Stimulated activated CD4-positive, alpha-beta T cell treated with anti-CD3 and anti-CD28 coated beads, Interleukin-1b, Interleukin-23, amount 100 ng/mL, for 1 hour (primary cell): ENCODE data around the gene LSS.
"Not testable (repeated sequence)": the region's sequence is repeated elsewhere in the genome, so short reads cannot be mapped to it uniquely, and the experiment has no call there.

Experiments used
- DNase-seq, 2 donors: peaks; one replicate each; pipeline ENCODE4 v3.0.0-alpha.2; 2020; ENCODE audit warnings: low read depth in 2 of 2

Gene LSS

DNA sequence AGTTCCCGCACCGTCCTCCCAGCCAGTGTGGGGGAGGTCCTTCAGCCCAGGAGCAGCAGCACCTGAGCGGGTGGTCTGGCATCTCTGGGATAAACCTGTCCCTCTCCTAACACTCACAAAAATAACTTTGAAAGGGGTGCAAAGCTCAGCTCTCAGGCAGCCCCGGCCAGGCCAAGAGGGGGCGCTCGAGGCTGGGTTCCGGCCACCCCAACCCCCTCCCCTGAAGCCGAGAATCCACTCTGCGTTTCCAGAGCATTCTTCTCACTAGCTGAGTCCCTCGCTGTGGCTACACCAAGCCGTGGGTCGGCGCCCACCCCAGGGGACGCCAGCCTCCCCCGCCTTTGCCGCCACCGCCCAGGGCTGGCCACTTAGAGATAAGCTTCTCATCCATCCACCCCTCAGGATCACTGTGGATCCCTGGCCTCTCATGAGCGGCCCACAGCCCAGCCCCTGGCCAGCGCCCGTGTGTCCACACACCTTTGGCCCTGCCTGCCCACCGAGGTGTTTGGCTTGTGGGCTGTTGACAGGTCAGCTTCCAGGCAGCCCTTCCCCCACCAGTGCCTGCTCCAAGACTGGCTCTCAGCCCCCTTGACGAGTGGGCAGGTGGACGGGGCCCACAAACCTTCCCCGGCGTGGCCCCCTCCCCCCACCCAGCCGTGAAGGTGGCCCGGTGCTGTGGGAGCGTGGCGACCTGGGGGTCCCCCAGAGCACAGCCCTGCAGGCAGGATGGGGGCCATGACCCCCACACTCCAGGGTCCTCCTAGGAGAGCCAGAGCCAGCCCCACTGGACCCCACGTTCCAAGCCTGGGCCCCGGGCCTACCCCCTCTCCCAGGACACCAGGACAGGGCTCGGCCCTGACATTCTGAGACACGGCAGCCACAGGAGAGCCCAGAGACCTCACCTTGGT lies 75.1 kb downstream of the LSS start:
- DNase-seq = peak in 1 of 2 donors; percentile 21

DNA sequence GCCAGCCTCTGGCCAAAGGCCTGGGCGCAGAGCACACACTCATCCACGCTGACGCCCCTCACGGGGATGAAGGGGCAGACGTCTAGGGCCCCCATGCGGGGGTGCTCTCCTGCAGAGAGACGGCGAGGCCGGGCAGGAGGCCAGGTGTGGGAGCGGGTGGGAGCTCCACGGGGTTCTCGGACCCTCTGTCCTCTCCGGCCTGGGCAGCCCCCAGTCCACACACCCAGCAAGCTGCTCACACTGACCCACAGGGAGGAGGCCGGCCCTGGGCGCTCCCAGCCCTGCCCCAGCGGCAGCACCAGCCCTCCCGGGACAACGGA lies 75.7 kb downstream of the LSS start:
- DNase-seq = no peak

GRCh38 chr21:46151989-46152926 lies 76.3 kb downstream of the LSS start:
- DNase-seq = no peak

GRCh38 chr21:46151261-46151988 lies 77.1 kb downstream of the LSS start:
- DNase-seq = no peak

GRCh38 chr21:46150491-46151121 lies 78.0 kb downstream of the LSS start:
- DNase-seq = no peak

DNA sequence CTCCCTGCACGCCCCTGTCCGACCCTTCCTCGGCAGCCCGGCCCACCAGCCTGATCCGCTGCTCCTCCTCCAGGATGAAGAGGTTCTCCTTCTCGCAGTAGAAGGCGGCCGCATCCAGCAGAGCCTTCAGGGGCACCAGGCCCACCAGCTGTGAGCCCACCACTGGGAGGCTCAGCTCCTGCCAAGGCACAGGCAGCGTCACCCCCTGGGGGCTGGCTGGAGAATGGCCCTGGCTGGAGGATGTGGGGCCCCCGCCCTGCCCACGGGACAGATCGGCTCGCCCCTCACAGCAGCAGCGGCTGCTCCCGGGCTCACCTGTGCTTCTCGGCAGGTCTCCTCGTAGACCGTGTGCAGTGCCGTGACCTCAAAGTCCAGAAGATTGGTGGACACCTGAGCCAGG lies 78.5 kb downstream of the LSS start:
- no peak for DNase-seq

DNA sequence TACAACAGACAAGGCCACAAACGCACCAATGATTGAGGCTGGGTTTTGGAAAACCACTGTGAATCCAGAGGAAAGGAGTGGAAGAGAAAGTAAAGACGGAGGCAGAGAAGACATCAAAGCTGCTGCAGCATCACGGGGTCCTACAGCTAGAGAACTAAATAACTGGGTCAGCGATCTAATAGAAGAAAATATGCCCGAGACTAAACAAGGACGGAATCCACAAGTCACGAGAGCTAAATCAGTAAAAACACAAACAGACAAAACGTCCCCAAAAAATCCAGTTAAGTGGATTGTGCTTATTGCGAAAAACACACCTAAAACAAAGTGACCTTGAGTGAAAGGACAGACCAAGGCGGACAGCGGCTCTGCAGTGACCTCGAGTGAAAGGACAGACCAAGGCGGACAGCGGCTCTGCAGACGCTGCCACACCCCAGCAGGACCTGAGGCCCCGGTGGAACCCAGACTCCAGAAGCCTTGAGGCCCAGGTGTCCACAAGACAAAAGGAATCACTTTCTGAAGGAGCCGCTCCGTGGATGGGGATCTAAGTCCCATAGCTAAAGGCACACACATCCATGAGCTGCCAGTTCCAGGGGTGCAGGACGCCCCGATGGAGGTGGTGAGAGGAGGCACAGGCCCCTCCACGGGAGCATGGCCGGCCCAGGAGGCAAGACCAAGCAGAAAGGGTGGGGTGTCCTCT lies 79.2 kb downstream of the LSS start:
- no peak for DNase-seq

GRCh38 chr21:46148106-46148505 lies 80.5 kb downstream of the LSS start:
- DNase-seq = no peak

- peak; percentile 15 to 16 for DNase-seq
Measured at GRCh38 chr21:46147429-46147828, 81.1 kb downstream of the LSS start.

GRCh38 chr21:46146856-46147255 lies 81.7 kb downstream of the LSS start:
- no peak for DNase-seq

DNA sequence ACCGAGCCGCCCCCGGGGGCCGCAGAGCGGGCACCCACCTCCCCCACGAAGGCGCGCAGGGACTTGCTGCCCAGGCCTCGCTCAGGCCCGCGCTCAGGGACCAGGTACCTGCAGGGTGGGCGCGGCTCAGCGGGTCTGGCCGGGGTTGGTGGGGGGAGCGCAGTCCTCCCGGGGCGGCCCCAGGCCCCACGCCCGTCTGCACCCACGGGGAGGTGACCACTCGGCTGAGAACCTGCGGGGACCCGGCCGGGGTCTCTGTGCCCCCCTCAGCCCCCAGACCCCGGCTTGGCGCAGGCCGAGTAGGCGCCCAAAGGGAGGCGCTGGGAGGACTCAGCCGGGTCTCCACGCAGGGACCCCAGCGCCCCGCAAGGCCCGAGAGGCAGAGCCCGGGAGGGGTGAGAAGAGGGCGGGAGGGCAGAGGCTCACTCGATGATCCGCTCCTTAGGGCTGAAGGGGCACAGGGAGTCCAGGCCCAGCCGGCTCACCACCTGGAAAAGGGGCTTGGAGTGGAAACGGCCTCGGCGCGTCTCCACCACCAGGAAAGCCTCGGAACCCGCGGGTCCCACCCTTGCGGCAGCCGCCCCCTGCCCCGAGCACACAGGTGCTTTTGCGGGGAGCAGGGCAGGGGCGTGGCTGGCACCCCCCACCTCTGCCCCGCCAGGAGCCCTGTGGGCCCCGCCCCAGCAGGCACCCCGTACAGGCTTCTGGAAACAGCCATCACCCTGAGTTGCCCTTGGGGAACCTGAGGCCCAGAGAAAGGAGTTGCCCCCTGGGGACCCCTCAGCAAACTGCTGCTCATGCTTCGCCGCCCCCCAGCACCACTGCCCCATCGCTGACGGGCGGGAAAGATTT lies 82.5 kb downstream of the LSS start:
- DNase-seq = no peak

DNA sequence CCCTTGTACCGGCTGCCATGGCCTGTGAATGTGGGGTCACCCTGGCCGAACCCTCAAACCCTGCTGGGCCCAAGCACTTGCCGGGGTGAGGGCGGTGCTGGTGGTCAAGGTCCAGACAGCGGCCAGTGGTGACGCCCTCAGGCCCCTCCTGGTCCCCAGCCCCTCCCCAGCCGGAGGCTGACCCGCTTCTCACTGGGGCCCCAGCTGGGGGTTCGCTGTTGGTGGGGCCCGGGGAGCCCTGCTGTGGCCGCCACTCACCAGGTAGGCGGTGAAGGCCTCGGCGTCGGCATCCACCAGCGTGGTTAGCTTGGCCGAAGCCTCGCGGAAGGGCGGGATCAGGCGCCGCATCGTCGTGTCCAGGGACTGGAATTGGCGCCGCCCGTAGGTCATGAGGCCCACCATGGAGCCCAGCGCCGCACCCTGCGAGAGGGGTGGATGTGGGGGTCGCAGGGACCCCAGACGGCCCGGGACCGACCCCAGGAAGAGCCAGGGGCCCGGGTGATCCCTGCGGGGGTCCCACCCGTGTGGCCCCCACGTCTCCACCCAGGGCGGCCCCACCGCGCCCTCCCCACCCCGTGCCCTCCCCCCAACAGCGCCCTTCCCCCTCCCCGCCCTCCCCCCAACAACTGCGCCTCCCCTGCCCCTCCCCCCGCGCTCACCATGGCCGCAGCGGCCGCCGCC lies 83.3 kb downstream of the LSS start:
- no peak for DNase-seq

GRCh38 chr21:46144464-46145070 lies 84.0 kb downstream of the LSS start:
- no peak for DNase-seq

- DNase-seq = no peak
Measured at GRCh38 chr21:46142582-46143473, 85.7 kb downstream of the LSS start.

GRCh38 chr21:46141767-46142581 lies 86.6 kb downstream of the LSS start:
- DNase-seq = no peak

DNA sequence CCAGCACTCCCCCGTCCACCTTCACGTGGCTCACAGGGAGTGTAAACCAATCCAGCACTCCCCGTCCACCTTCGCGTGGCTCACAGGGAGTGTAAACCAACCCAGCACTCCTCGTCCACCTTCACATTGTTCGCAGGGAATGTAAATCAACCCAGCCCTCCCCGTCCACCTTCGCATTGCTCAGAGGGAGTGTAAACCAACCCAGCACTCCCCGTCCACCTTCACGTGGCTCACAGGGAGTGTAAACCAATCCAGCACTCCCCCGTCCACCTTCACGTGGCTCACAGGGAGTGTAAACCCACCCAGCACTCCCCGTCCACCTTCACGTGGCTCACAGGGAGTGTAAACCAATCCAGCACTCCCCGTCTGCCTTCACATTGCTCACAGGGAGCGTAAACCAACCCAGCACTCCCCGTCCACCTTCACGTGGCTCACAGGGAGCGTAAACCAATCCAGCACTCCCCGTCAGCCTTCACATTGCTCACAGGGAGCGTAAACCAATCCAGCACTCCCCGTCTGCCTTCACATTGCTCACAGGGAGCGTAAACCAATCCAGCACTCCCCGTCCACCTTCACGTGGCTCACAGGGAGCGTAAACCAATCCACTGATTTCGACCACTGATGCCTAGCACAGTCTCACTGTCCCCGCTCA lies 88.1 kb downstream of the LSS start:
- DNase-seq = not testable (repeated sequence)

- no peak for DNase-seq
Measured at GRCh38 chr21:46139686-46140085, 88.9 kb downstream of the LSS start.
